ENCODE results near the gene KCNQ1OT1.

KCNQ1OT1 gene

DNA sequence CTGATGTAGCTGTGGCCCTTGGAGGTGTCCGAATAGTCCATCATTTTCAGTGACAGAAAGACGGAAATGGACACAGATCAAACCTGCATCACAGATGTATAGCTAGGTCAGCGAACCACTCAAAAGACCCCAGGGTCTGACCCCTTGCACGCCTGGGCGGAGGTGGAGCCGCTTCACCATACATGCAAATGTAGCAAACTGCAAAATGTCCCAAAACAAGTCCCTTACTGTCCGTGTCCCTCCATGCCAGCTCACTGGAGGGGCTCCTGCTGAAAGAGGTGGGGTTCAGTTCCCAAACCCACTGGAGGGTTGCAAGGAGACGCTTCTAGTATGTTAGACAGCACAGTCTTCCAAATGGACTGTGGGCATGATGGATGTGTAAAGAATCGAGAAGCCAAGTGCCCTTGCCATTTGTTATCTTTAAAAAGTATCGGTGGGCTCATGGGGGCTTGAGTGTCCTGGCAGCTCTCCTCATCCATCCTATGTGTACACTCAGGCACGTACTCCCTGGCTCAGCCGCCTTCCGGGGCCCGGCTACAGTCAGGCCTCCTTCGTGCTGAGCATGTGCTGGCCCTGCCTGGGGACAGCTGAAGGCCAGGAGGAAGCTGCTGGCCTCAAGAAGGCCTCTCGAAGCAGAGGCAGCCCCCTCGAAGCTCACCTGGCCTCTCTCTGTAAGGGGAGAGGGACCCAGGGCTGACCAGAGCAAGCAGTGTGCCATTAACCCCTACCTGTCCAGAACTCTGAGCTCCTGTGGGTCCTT lies 20.2 kb upstream of the KCNQ1OT1 start:
- DNase-seq, result no peak

DNA sequence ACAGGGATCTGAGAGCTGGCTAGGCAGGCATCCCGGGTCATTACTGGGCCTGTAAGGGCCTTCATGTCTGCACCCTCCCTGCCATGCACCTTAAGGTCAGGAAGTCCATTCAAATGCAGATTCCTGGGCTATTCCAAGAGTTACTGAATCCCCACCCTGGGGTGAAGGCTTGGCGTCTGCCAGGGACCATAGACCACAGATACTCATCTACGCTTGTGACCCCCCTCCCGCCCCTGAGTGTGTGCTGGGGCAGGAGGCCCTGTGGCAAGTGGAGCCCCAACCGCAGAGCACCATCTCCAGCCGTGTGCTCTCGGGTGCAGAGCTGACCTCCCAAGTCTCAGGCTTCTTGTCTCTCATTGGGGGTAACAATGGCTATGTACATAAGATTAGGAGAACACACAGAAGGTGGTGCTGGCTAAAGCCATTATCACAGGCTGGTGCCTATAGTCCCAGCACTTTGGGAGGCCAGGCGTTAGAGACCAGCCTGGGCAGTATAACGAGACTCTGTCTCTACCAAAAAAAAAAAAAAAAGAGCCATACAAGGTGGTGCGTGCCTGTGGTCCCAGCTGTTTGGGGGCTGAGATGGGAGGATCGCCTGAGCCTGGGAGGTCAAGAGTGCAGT lies 19.1 kb upstream of the KCNQ1OT1 start:
- DNase-seq, result no peak

DNA sequence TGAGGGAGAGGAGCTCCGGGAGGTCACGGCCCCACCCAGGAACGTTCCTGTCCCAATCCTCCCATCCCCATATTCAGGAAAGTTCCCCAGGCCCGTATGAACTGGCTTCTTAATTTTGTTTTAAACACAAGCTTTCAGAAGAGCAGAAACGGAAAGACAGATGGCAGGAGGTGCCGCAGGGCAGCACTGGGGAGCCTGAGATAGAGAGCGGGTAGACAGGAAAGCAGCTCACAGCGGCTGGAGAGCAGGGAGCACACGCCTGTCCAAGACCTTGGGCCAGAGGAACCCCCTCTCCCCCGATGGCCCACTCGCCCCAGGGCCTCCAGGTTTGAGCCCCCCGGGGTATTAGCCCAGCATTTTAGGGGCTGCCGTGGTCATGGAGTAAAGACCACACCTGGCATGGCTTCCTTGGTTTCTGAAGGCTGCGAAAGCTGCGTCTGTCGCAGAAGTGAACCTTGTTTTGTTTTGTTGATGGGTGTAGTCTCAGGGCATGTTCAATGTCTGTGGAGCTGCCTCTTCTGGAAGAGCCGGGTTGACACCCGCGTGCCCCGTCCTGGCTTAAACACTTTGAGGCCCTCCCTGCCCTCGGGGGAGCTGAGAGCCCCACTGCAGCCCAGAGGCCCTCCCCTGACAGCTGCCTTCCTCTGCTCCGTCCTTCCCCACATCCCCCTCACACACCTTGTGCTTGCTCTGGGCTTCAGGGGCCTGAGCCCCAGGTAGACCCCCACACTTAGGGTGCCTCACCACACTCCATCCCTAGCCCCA lies 17.9 kb upstream of the KCNQ1OT1 start:
- no peak for DNase-seq

- no peak for DNase-seq
Measured at GRCh38 chr11:2716376-2717095, 16.7 kb upstream of the KCNQ1OT1 start.

DNA sequence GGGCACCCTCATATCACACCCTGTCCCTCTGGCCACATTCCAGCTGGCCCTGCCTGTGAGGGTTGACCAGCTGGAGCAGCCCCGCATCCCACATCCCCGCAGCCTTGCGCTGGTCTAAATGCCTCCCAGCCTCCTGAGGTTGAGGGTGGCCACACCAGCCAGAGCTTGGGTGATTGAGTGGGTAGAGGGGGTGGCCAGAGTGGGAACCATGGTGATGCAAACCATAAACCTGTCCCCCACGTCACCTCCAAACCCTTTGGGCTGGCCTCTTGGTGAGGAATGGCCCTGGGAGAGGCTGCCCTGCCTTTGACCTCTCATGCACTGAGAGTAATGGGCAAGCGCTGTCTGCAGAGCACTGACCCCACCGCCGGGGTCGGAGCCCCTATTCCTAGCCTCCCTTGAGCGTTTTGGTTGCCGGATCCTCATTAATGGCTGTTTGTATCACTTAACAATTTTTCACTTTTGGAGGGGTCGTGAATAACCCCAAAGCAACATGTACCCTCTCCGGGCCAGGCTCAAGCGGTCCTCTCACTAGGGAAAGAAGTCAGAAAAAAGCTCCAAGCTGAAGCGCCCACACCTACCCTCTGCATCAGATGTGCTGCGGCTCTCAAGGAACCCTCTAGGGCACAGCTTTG lies 16.0 kb upstream of the KCNQ1OT1 start:
- DNase-seq, result no peak

DNA sequence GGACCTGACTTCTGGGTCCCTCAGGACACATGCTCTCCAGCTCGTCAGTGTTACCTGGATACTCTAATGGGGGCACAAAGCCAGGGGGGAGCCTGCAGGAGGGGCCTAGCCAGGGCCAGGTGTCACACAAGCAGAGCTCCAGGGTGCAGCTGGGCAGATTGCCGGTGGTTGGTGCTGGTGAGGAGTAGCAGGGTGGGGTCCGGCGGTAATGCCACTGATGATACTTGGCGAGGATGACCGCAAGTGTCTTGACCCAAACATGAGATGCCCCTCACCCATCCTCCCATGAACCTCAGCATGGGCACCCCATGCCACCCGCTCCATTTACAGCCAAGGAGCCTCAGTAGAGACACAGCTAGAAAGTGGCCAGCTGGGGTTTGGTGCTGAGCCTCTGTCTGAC lies 15.1 kb upstream of the KCNQ1OT1 start:
- DNase-seq, result no peak

DNA sequence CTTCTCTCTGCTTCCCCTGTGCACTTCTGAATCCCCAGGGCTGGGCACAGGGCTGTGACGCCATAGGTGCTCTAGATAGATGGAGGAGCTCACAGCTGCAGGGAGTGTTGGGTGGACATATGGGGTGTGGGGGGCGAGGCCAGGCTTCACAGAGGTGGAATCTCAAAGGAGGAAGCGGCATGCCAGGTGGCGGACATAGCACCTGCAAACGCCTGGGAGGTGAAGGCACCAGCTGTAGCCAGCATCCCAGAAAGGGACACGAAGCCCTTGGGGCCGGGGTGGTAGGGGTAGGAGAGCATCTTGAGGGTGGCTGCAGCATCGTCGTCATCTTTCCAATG lies 14.6 kb upstream of the KCNQ1OT1 start:
- no peak for DNase-seq

- DNase-seq, result no peak
Measured at GRCh38 chr11:2713661-2714462, 14.1 kb upstream of the KCNQ1OT1 start.

DNA sequence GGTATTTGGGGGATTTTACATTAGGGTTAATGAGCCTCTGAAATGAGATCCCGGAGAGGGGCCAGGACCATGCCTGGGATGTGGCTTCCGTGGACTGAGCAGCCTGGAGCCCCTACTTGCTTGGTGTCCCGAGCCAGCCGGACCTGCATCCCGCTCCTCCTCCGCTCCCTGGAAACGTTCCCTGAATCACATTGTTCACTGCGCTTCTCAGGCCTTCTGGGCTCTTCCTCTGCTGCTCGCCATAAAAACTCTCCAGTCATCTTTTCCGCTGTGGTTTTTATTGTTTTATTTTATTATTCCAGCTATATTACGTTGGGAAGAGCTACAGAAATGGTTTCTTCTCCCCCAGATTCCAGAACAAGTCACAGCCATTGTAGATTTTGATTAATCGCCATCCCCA lies 13.3 kb upstream of the KCNQ1OT1 start:
- DNase-seq, result no peak

- no peak for DNase-seq
Measured at GRCh38 chr11:2711161-2711560, 11.4 kb upstream of the KCNQ1OT1 start.

GRCh38 chr11:2709429-2709828 lies 9.6 kb upstream of the KCNQ1OT1 start:
- DNase-seq, result no peak

DNA sequence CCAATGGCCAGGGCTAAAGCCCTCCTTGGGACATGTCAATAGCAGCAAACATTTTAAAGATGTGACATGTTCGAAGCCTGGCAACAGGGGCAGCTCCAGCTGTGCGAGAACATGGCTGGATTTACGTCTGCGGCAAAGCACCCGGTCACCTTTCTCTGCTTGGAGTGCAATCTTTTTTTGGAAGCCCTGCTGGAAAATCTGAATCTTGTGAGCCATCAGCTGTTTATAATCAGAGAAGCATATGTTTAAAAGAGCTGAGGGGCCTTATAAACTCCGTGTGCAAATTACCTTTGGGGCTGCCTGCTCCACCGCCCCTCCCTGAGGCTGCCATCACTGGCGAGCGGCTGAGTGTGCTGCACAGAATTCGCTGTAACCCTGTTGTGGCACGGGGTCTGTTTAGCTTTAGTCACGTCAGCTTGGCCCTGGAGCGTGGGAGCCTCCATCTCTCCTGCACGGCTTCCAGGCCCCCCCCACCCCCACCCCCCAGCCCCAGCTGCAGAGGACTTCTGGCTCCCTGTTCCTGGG lies 9.0 kb upstream of the KCNQ1OT1 start:
- DNase-seq, result no peak

DNA sequence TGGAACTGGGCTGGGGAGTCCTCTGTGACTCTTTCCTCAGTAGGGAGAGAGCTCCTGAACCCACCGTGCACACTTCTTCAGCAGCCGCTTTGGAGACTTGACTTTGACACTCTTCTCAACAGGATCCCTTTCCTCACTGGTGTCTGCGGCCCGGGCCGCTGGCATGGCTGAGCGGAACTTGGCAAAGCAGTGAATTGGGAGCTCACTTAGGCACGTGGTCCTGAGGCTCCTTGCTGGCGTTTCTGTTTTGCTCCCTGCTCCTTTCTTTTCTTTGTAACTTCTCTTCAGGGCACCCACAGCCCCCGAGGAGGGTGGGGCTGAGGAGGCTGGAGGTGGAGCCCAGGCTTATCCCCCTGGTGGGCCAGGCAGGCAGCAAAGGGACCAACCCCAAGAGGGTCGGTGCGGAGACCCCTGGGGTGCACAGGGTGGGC lies 8.4 kb upstream of the KCNQ1OT1 start:
- no peak for DNase-seq

DNA sequence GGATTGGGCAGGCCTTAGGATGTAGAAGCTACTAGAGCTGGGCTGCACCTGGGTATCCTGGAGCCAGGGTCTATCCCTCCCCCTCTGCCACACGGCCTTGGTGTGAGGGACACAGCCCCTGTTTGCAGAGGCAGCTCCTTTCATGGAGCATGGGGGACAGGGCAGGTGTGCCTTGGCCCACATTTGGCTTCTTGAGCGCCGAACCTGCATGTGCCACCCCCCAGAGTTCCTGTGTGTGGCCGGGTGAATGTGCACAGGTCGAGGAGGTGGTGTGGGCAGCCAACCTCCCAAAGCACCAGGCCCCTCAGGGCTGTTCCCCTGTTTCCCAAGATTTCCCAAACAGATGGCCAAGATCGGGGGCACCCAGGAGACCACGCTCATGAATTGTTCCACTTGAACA lies 7.9 kb upstream of the KCNQ1OT1 start:
- no peak for DNase-seq

GRCh38 chr11:2706321-2706720 lies 6.5 kb upstream of the KCNQ1OT1 start:
- DNase-seq, result no peak

DNA sequence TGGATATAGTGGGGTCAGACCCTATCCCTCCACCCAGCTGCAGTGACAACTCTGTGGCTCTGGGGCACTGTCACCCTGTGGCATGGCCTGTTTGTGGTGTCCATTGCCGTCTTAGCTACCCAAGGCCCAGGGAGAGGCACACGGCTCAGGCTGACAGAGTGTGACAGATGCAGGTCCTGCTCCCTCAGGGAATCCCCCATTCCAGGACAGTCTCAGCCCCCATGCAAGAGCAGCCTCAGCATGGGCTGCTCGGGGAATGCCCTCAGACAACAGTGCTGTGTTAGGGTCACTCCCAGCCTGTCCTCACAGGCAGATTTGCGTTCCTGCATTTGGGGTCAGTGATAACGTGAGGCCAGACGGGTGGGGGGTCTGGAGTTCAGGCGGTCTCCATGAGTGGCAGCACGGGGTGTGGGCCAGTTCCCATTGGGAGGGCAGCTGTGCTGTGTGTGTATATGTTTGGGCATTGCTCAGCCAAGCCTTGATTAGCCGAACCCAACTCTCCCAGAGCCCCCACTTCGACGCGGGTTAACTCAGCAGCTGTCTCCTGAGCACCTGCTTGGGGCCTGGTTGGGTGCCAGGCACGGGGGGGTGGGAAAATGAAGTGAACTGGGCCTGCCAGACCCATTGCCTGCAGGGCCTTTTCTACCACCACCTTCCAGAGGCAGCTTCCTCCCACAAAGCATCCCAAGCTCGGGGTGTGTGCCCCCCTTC lies 5.3 kb upstream of the KCNQ1OT1 start:
- no peak for DNase-seq

DNA sequence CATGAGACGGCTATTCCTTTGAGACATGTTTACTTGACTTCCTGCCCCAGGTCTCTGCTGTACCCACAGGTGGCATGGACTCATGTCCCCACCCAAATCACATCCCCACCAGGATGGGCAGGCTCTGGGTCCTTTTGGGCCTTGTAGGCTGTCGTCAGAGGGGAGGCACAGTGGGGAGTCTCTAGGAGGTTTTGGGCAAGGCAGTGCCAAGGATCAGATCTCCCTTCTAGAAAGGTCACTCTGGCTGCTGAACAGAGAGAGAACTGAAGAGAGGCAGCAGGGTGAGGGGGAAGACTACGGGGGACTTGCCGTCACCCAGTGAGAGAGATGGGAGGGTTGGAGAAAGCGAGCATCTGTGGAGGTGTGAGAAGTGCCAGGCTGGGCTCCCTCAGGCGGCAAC lies 4.6 kb upstream of the KCNQ1OT1 start:
- no peak for DNase-seq

- no peak for DNase-seq
Measured at GRCh38 chr11:2703363-2704141, 3.8 kb upstream of the KCNQ1OT1 start.

- no peak for DNase-seq
Measured at GRCh38 chr11:2702771-2703362, 3.1 kb upstream of the KCNQ1OT1 start.

- DNase-seq, result no peak
Measured at GRCh38 chr11:2701898-2702434, 2.2 kb upstream of the KCNQ1OT1 start.
